HG02870 (cell line): ENCODE measurements around the gene SLC24A4.

ENCODE experiments used
- ATAC-seq: cut with Tn5 transposase; IDR thresholded peaks from one replicate; pipeline ENCODE4 v1.9.1; 2021; ENCODE audit warnings: mild to moderate bottlenecking, moderate library complexity; ENCODE audit not compliant: unreplicated experiment

SLC24A4 gene

DNA sequence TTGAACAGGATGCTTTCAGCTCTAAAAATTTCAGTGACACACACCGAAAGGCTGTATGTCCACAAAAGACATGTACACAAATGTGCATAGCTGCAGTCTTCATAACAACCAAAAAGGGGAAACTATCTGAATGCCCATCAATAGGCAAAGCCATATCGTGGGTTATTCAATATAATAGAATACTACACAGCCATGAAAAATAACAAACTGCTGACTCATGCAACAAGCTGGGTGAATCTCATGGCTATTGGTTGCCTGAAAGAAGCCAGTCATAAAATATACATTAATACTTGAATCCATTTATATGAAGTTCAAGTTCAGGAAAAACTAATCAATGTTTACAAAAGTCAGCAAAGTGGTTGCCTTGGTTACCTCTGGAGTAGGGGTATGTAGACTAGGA is 132.3 kb downstream of the SLC24A4 start:
- ATAC-seq = no peak

GRCh38 chr14:92456215-92457015 is 133.4 kb downstream of the SLC24A4 start:
- no peak for ATAC-seq

DNA sequence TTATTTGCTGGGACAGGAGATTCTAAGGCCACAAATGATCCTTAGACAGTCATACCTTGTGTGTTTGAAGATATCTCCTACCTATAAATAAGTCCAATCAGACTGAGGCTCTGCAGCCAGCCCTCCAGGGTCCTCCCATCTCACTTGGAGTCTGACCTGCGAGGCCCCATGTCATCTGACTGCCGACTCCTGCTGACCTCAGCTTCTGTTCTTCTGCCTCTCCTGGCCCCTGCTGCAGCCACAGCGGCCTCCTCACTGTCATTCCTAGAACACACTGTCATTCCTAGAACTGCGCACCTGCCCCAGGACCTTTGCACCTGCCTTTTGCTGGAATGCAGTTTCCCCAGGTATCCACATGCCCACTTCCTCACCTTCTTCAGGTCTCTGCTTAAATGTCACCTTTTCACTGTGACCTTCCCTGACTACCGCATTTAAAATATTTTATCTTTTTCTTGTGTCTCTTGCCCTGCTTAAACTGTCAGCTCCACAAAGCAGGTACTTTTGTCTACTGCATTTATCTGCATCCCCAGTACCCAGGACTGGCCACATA is 134.1 kb downstream of the SLC24A4 start:
- no peak for ATAC-seq

DNA sequence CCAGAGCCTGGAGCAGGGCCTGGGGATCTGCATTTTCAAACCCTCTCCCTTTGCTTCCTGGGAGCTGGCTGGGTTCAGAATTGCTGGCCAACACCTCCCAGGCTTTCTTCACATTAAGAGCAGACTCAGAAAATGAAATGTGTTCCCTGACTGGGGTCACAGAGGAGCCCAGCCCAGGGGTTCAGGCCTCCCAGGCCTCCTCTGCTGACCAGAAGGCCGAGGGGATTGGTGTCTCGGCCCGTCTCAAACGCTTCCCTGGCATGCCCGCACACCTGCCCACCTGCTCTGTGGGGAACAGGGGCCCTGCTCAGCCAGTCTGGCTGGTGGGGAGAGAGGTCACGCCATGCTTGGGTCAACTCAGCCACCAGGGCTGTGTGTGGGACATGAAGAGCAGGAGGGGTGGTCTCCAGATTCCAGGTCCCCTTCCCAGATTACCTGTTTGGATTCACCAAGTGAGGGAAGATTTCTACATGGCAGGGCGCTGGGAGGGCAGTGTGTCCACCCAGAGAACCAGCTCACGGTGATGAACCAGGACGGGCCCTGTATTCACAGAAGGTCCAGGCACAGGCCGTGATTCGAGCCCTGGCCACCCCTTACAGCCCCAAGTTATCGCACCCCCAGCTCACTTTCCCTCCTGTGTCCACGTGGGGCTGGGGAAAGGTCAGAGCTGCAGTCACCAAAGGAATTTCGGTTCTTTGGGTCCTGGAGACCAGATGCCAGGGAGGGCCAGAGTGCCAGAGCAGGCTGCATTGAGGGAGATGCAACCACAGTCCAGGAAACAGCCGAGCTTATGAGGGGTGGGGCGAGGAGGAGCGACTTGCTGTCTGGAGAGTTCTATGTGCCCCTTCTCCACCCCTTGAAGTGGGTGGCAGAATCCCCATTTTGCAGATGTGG is 135.4 kb downstream of the SLC24A4 start:
- ATAC-seq = no peak

DNA sequence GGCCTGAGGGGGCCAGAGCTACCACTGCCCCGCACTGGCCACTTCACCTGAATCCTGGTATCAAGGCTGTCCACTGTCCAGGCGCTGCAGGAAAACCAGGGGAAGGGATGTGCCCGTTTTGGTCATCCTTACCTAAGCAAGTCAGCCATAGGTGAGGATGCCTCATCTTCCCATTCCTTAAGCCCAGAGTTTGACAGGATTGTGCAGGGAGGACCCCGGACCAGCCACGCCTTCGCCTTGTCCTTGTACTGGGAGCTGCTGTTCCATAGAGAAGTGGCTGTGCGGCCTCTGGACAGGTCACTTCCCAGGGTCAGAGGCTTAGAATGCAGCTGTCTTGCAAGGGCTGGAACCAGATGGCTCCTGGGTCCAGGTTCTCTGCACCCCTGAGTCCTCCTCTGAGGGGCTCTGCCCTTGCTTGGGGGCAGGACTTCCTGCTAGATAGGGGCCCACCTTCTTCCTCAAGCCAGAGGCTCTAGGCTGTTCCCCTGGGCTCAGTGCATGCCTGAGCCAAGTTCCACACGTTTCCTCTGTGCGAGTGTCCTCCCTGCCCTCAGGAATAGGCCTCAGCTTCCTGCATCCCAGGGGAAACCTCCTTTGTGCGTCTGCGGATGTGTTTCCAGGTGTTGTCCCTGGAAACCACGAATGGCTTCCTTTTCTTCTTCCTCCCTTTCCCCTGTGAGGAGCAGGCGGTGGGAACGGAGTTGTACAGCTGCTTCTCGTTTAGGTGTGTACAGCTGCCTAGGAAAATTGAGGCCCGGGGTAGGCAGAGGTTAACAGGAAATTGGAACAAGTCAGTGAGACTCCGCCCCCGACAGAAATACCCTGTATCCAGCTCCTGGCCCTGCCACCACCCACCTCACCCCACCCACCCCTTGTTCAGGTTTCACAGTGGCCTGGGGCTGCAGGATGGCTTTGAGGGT is 136.3 kb downstream of the SLC24A4 start:
- no peak for ATAC-seq

DNA sequence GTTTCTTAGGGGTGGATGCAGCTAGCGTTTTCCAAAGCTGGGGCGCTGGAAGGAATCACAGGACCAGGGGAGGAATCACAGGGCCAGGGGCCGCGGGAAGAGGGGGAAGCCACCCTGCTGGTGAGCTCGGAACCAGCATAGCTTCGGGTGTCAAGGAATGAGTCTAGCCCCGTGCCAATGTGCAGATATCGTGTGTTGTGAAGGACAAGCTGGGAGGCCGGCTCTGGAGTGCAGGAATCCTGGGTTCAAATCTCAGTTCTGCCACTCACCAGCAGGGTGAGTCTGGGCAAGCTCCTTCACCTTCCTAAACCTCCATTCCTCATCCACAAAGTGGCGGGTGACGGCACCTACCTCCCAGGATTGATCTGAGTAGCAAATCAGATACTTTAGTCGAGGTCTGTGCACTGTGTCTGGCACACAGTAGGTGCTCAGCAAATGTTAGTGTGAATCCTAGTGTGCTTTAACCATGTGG is 137.0 kb downstream of the SLC24A4 start:
- no peak for ATAC-seq

GRCh38 chr14:92460541-92460915 is 137.6 kb downstream of the SLC24A4 start:
- no peak for ATAC-seq

DNA sequence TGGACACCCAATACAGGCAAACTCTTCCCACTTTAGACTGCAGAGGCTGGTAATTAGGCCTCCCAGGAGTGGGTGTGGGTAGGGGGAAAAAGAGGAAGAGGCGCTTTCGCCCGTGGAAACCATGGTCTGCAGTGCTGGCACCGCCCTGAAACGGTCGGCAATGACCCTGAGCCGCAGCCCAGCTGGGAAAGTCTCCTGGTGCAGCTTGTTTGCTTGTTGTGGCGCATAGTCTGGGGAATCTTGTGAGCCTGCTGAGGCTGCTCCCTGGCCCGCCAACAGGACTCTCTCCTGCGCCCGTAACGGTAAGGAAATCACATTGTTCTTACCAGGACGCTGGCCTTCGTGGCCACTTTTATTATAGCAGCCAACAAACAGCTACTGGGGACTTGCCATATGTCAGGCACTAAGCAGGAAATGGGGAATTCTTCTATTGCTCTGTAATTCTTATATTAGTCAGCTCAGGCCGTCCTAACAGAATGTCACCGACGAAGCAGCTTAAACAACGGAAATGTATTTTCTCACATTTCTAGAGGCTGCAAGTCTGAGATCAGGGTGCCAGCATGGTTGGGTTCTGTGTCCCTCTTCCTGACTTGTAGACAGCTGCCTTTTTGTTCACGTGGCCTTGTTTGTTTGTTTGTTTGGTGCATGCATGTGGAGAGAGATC is 138.1 kb downstream of the SLC24A4 start:
- ATAC-seq = peak; percentile 75

- no peak for ATAC-seq
Measured at GRCh38 chr14:92461891-92462290, 138.9 kb downstream of the SLC24A4 start.

DNA sequence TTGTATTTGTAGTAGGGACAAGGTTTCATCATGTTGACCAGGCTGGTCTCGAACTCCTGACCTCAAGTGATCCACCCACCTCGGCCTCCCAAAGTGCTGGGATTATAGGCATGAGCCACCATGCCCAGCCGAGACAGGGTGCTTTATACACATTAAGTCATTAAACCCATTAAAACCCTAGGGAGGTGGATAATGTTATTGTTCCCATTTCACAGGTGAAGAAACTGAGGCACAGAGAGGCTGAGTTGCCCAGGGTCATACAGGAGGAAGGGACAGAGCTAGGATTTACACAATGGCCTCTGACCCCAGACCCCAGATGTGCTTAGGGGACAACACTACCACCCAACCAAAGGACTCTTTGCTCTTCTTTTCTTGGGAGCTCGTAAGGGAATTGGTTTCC is 139.6 kb downstream of the SLC24A4 start:
- ATAC-seq = no peak

GRCh38 chr14:92463141-92463540 is 140.2 kb downstream of the SLC24A4 start:
- ATAC-seq = no peak

DNA sequence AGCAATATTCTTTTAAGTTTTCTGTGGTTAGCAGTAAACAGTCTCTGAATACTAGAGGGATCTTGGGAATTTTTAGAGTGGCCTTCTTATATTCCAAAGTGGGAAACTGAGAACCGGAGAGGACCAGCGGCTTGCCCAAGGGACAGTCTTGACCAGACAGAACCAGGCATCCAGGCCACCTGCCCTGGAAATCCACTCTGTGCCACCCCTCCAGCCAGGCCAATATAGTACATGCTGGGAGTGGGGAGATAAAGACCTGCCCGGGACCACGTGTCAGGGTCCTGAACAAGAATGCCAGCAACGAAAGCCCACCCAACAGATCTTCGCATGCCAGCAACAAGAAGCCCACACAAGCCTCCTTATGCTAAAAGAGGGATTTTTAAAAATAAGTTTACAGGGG is 141.2 kb downstream of the SLC24A4 start:
- no peak for ATAC-seq

DNA sequence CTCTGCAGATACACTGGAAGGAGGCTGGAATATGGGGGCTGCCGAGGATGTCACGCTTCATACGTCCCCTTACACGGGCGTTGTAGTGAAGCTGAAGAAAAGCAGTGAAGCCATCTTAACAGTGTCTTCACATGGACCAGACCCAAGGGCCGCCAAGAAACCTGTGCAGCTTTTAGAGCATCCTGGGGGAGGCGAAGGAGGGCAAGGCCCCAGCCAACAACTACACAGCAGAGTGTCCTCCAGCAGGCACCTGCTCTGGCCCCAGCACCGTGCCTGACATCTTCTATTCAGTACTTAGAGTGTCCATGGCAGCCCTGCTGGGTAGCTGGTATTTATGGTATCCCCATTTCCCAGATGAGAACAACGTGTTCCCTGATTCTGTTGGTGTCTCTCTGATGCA is 141.8 kb downstream of the SLC24A4 start:
- no peak for ATAC-seq

DNA sequence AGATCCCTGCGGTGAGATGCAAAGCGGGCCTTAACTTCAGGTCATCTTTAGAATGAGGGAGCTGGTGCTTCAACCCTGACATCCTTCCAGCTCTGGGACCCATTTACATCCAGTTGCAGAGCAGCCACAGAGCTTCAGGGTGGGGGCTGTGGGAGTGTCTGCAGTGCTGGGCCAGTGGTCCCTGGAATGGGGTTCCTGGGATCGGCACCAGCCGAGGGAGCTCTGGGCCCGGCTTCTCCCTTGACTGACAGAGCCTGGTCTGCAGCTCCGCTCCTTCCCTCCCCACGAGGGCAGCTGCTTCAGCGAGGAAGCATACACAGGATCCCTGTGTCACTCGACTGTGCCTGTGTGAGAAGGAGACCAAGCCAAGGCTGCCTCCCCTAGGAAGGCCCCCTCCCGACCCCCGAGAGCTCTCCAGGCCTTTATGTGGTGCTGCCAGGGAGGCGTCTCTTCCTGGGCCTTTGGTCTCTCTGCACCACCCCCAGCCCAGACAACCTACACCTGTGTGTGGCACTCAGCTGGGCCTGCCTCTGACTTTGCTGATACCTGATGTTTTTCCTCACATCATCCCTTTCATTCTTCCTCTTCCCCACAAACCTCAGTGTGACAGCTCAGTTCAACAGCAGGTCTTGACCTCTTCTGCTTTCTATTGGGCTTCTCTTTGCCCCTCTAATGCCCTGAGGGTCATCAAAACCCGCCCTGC is 142.5 kb downstream of the SLC24A4 start:
- ATAC-seq = no peak

- ATAC-seq = no peak
Measured at GRCh38 chr14:92466059-92466458, 143.1 kb downstream of the SLC24A4 start.

GRCh38 chr14:92469515-92469914 is 146.6 kb downstream of the SLC24A4 start:
- no peak for ATAC-seq

- no peak for ATAC-seq
Measured at GRCh38 chr14:92470215-92470614, 147.2 kb downstream of the SLC24A4 start.

DNA sequence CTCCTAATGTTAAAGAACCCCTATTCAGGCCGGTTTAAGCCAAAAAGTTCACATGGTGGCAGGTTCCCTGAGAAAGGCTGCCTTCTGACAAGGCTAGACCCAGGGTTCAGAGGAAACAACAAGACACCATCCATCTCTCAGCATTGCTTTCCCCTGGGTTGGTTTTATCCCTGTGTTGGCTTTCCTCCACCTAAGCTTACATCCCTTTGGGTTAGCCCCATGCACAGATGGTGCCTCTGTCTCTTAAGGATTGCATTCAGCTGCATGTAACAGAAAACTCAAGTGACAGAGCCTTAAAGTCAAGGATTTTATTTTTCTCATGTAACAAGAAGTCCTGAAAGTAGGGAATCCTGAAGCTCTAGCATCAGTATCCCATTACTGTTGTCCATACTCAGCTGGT is 147.8 kb downstream of the SLC24A4 start:
- ATAC-seq = no peak

DNA sequence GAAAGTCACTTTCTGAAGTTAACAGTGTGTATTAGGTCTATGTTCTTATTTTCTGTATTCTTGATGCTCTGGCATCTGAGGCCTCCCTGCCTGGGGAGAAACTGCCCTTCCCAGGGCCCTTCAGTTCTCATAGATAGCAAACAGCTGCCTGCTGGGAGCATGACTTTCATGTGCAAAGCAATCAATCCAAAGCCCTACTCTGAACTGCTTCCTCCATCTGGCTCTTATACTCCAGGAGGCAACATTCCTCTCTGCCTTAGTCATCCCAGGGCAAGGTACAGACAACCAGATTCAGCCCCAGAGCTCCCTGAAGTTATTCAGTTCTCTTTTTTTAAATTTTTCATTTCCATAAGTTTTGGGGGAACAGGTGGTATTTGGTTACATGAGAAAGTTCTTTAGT is 149.0 kb downstream of the SLC24A4 start:
- ATAC-seq = no peak
